ENCODE results near the gene PIF1.

GRCh38 chr15:64810497-64811326 is 14.7 kb downstream of the PIF1 start:
- TF ChIP-seq RAD21 (IDR thresholded peaks at IDR 0.05; ENCODE audit: low read depth) (no peak), MAX (IDR thresholded peaks at IDR 0.05) (no peak), REST (IDR thresholded peaks at IDR 0.05; ENCODE audit: low read depth) (no peak), ZBTB7A (IDR thresholded peaks at IDR 0.05; ENCODE audit: low read depth) (no peak)

All from Ishikawa (cell line).